Measurements from ENCODE around the gene MAB21L4. TPM values are rescaled to one million over a fixed set of nuclear protein-coding genes. Genes with fewer than 3 reads are reported as not detected.

Gene MAB21L4
- polyA plus RNA-seq, 1 donor: 4.8 TPM

Other genes with a start within 250 kb of the MAB21L4 start
- gene AQP12B, start 213.3 kb downstream of the MAB21L4 start, polyA plus RNA-seq (ENCODE audit: insufficient read length): 0.35 TPM
- gene AQP12A, start 204.3 kb downstream of the MAB21L4 start, polyA plus RNA-seq (ENCODE audit: insufficient read length): not detected
- 11.1 TPM for gene KIF1A, start 75.9 kb downstream of the MAB21L4 start, polyA plus RNA-seq (ENCODE audit: insufficient read length)
- gene AGXT, start 27.3 kb downstream of the MAB21L4 start, polyA plus RNA-seq (ENCODE audit: insufficient read length): 0.12 TPM
- 0.10 TPM for gene CROCC2, start 10.2 kb upstream of the MAB21L4 start, polyA plus RNA-seq (ENCODE audit: insufficient read length)
- 8.2 TPM for gene SNED1, start 102.5 kb upstream of the MAB21L4 start, polyA plus RNA-seq (ENCODE audit: insufficient read length)
- gene MTERF4, start 206.1 kb upstream of the MAB21L4 start, polyA plus RNA-seq (ENCODE audit: insufficient read length): 74.1 TPM